OCI-LY3 (cell line): ENCODE results near the gene PUM1.

Experiments used
- H2AFZ ChIP-seq: fragments of 200-600, 300-600 bp; shearing (Covaris generic); 2 replicates; pipeline ENCODE4 v1.6.0; 2014; ENCODE audit warnings: antibody characterized with exemption, low read depth, low read length
- H3K27ac ChIP-seq: fragments of 200-600, 300-600 bp; sonication (generic); 2 replicates; pipeline ENCODE4 v1.5.1; 2014; ENCODE audit warnings: mild to moderate bottlenecking, low read length, moderate library complexity, mixed read lengths
- H3K27me3 ChIP-seq: fragments of 200-600, 300-600 bp; sonication (generic); 2 replicates; pipeline ENCODE4 v1.6.1; 2014; ENCODE audit warnings: low read depth, low read length, mixed read lengths
- H3K36me3 ChIP-seq: fragments of 200-600, 300-600 bp; sonication (generic); replicated peaks from 2 replicates; pipeline ENCODE3; 2014; ENCODE audit warnings: low read depth, low read length, mixed read lengths
- H3K4me1 ChIP-seq: fragments of 300-600, 200-600 bp; sonication (generic); 2 replicates; pipeline ENCODE4 v1.6.1; 2014; ENCODE audit warnings: low read length, mixed read lengths
- H3K4me2 ChIP-seq: fragments of 200-600, 300-600 bp; sonication (generic); 2 replicates; pipeline ENCODE4 v1.6.1; 2014; ENCODE audit warnings: low read length, mixed read lengths
- H3K4me3 ChIP-seq: fragments of 300-600, 200-600 bp; sonication (generic); 2 replicates; pipeline ENCODE4 v1.5.1; 2014; ENCODE audit warnings: antibody characterized with exemption, mild to moderate bottlenecking, low read length, moderate library complexity
- H3K79me2 ChIP-seq: fragments of 300-600, 200-600 bp; shearing (Covaris generic); 2 replicates; pipeline ENCODE4 v1.6.1; 2014; ENCODE audit warnings: mild to moderate bottlenecking, low read length, mixed read lengths
- H3K9ac ChIP-seq: fragments of 300-600, 200-600 bp; shearing (Covaris generic); 2 replicates; pipeline ENCODE4 v1.6.0; 2014; ENCODE audit warnings: mild to moderate bottlenecking, low read length, moderate library complexity
- H3K9me3 ChIP-seq: fragments of 200-600, 300-600 bp; shearing (Covaris generic); 2 replicates; pipeline ENCODE4 v1.6.1; 2014; ENCODE audit warnings: low read length, mixed read lengths; ENCODE audit not compliant: insufficient read depth
- H4K20me1 ChIP-seq: fragments of 200-600, 300-600 bp; sonication (generic); 2 replicates; pipeline ENCODE4 v1.6.1; 2016; ENCODE audit warnings: low read length, mixed read lengths; ENCODE audit not compliant: insufficient read depth
- CTCF ChIP-seq: fragments of 200-600, 300-600 bp; sonication (generic); IDR thresholded peaks from 2 replicates; pipeline ENCODE4 v1.5.1; 2014; ENCODE audit warnings: antibody characterized with exemption, low read length, low read depth
- EZH2phosphoT487 ChIP-seq: fragments of 200-600 bp; shearing (Covaris generic); IDR thresholded peaks from 2 replicates; pipeline ENCODE4 v1.6.1; 2018; ENCODE audit warnings: antibody characterized with exemption, mixed run types, low read depth

Gene PUM1

DNA sequence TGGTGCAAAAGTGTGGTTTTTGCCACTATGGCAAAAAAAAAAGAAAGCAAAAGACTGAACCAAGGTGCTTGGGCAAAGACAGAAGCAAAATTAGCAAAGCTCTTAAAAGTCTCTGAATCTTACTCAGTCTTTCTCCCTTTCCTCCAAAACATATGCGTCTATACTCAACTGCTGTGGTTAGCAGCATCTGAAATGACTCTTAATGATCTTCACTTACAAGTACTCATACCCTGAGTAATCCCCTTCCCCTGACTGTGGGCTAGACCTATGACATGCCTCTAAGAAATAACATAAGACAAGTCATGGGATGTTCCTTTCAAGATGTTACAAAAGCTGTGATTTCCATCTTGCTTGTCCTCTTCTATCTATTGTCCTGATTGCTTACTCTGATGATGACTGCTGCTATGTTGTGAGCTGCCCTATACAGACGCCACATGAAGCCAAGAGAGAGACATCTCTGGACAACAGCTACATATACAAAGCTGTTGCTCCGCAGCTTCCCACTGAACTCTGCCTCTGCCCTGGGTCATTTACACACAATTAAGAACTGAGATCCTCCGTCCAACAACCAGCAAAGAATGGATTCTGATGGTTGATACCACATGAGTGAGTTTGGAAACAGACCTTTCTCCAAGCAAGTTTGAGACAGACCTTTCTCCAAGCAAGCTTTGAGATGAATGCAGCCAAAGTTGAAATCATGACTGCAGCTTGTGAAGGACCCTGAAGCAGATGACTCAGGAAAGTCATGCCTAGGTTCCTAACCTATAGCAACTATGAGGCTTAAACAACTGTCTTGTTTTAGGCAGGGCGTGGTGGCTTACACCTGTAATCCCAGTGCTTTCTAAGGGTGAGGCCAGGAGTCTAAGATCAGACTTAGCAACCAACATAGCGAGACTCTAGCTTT is 55.2 kb downstream of the PUM1 start:
- H4K20me1 ChIP-seq = peaks cover 85% of the 10 kb centered on the region

DNA sequence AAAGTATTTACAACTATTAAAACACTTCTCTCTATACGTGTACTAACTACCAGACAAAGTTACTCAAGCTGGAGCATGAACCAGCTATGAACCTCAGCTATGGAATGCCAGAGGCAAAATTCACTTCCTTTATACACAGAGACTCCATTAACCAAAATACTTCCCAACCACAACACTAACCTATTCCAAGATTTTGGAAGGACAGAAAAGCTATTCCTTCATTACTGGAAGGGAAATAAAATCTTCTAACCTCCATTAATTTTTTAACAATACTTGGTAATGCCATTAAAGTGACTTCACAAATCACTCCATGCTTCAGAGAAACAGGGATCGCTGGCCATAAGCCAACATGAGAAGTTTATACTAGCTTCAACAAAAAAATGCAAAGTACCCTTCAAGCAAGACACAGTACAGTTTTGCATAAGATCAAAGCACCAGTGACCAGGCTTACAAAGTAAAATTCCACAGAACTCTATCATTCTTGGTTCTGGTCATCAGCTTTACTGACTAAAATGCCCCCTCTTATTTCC is 58.0 kb downstream of the PUM1 start:
- Histone ChIP-seq H4K20me1 (peaks cover 91% of the 10 kb centered on the region), H3K27ac (no peak overlapping the region), H3K79me2 (peaks cover 99% of the 10 kb centered on the region), H3K4me2 (no peak overlapping the region), H3K36me3 (peaks cover 31% of the 10 kb centered on the region), H3K9ac (no peak overlapping the region), H2AFZ (no peak overlapping the region), H3K27me3 (no peaks in the 10 kb centered on the region), H3K9me3 (no peaks in the 10 kb centered on the region), H3K4me3 (no peak overlapping the region), H3K4me1 (peaks cover 42% of the 10 kb centered on the region)
- TF ChIP-seq CTCF (no peak), EZH2phosphoT487 (no peak)

More for the DNA sequence above, 55.2 kb downstream of the PUM1 start:
- TF ChIP-seq CTCF (no peak), EZH2phosphoT487 (no peak)
- no peaks in the 10 kb centered on the region for H3K27me3 ChIP-seq
- no peak overlapping the region for H3K9ac ChIP-seq
- H3K4me2 ChIP-seq = peak overlapping the region; percentile 62
- peak overlapping the region; percentile 76 for H3K27ac ChIP-seq
- peaks cover 99% of the 10 kb centered on the region for H3K79me2 ChIP-seq
- peaks cover 16% of the 10 kb centered on the region for H3K36me3 ChIP-seq
- H3K9me3 ChIP-seq = no peaks in the 10 kb centered on the region
- no peak overlapping the region; the same call in 1 of the 2 replicates for H3K4me3 ChIP-seq
- peaks cover 61% of the 10 kb centered on the region for H3K4me1 ChIP-seq
- no peak overlapping the region for H2AFZ ChIP-seq

DNA sequence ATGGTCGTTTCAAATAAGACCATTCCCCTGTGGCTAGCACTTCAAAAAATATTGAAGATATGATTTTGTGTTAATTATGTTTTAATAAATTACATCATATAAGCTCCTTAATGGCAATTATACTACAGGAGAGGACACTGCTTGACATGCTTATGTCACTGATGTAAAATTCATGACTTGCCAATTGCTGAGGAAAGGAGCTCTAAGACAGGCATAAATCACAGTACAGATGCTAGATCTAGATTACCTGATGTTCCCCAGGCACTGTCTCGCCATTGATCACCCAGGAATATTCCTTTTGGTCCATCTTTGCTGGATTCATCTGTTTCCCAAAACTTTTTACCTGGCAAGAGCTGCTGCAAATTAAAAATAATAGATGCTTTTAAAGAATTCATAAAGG is 58.8 kb downstream of the PUM1 start:
- Histone ChIP-seq H3K4me1 (peaks cover 38% of the 10 kb centered on the region), H3K9ac (no peak overlapping the region), H4K20me1 (peaks cover 84% of the 10 kb centered on the region), H3K27ac (no peak overlapping the region), H3K4me2 (no peak overlapping the region), H3K27me3 (no peaks in the 10 kb centered on the region), H3K79me2 (peaks cover 99% of the 10 kb centered on the region), H3K36me3 (peaks cover 31% of the 10 kb centered on the region), H3K9me3 (no peaks in the 10 kb centered on the region), H2AFZ (no peak overlapping the region), H3K4me3 (no peak overlapping the region)
- TF ChIP-seq CTCF = no peak
- no peak for TF ChIP-seq EZH2phosphoT487

GRCh38 chr1:31005617-31006166 is 59.8 kb downstream of the PUM1 start:
- H3K27ac ChIP-seq = no peak overlapping the region
- no peak overlapping the region for H2AFZ ChIP-seq
- no peak overlapping the region for H3K9ac ChIP-seq
- H3K9me3 ChIP-seq = no peaks in the 10 kb centered on the region
- H3K36me3 ChIP-seq = peaks cover 31% of the 10 kb centered on the region
- H3K27me3 ChIP-seq = no peaks in the 10 kb centered on the region
- H4K20me1 ChIP-seq = peaks cover 77% of the 10 kb centered on the region
- H3K79me2 ChIP-seq = peaks cover 92% of the 10 kb centered on the region
- H3K4me2 ChIP-seq = no peak overlapping the region
- peaks cover 28% of the 10 kb centered on the region for H3K4me1 ChIP-seq
- no peak overlapping the region for H3K4me3 ChIP-seq
- TF ChIP-seq CTCF (no peak), EZH2phosphoT487 (no peak)
